HUES48 (cell line): ENCODE measurements around the gene TOPORS.
"Not testable (repeated sequence)": the region's sequence is repeated elsewhere in the genome, so short reads cannot be mapped to it uniquely, and the experiment has no call there.

ENCODE experiments used
- H3K27ac ChIP-seq: one replicate; pipeline ENCODE4 v1.7.0; 2013; ENCODE audit warnings: low read depth, low read length, inconsistent platforms
- H3K27me3 ChIP-seq: 2 replicates; pipeline ENCODE4 v1.6.1; 2013; ENCODE audit warnings: mild to moderate bottlenecking, low read length; ENCODE audit not compliant: control insufficient read depth, insufficient read depth
- H3K36me3 ChIP-seq: 2 replicates; pipeline ENCODE4 v1.6.1; 2013; ENCODE audit warnings: low read length; ENCODE audit not compliant: control insufficient read depth, insufficient read depth
- H3K4me1 ChIP-seq: 2 replicates; pipeline ENCODE4 v1.6.1; 2013; ENCODE audit warnings: mild to moderate bottlenecking, low read length; ENCODE audit not compliant: control insufficient read depth, insufficient read depth
- H3K4me3 ChIP-seq: 2 replicates; pipeline ENCODE4 v1.5.1; 2013; ENCODE audit warnings: mild to moderate bottlenecking, low read depth, low read length
- H3K9ac ChIP-seq: 2 replicates; pipeline ENCODE4 v1.6.1; 2013; ENCODE audit warnings: mild to moderate bottlenecking, low read depth, low read length, moderate library complexity
- H3K9me3 ChIP-seq: 2 replicates; pipeline ENCODE4 v1.6.1; 2013; ENCODE audit warnings: low read length; ENCODE audit not compliant: control insufficient read depth, insufficient read depth

The TOPORS gene

GRCh38 chr9:32552172-32552872, at the start of gene TOPORS, which contains the start of gene SMIM27:
Gene TOPORS, minus strand, starts transcription at chr9:32552586. Its CDS starts 150 bp downstream, at chr9:32552436.
Gene SMIM27, plus strand, starts transcription at chr9:32552327. Its CDS starts 108 bp downstream, at chr9:32552435.
- Histone ChIP-seq H3K9me3 (no peaks in the 10 kb centered on the region), H3K4me3 (peak within 1 kb of the TSS; percentile 98), H3K4me1 (peaks cover 5% of the 10 kb centered on the region; the same call in 1 of the 2 replicates), H3K27me3 (no peaks in the 10 kb centered on the region), H3K36me3 (peaks cover 16% of the 10 kb centered on the region), H3K9ac (peak within 1 kb of the TSS; percentile 98), H3K27ac (peak within 1 kb of the TSS; percentile 100)

GRCh38 chr9:32599021-32599420, 46.6 kb upstream of the TOPORS start:
- not testable (repeated sequence) for H3K9ac ChIP-seq, H3K36me3 ChIP-seq, H3K4me3 ChIP-seq, H3K4me1 ChIP-seq, H3K9me3 ChIP-seq, H3K27me3 ChIP-seq, H3K27ac ChIP-seq

- Histone ChIP-seq H3K36me3 (no peaks in the 10 kb centered on the region), H3K4me3 (no peak overlapping the region), H3K27ac (no peak overlapping the region), H3K27me3 (no peaks in the 10 kb centered on the region), H3K9me3 (no peaks in the 10 kb centered on the region), H3K9ac (no peak overlapping the region), H3K4me1 (no peaks in the 10 kb centered on the region)
Measured at GRCh38 chr9:32596936-32597335, 44.5 kb upstream of the TOPORS start.

GRCh38 chr9:32596096-32596865, 43.9 kb upstream of the TOPORS start:
- no peaks in the 10 kb centered on the region for H3K36me3 ChIP-seq
- no peak overlapping the region for H3K9ac ChIP-seq
- no peaks in the 10 kb centered on the region for H3K9me3 ChIP-seq
- no peak overlapping the region for H3K27ac ChIP-seq
- H3K27me3 ChIP-seq = no peaks in the 10 kb centered on the region
- H3K4me3 ChIP-seq = no peak overlapping the region
- H3K4me1 ChIP-seq = no peaks in the 10 kb centered on the region

GRCh38 chr9:32590898-32591297, 38.5 kb upstream of the TOPORS start:
- no peaks in the 10 kb centered on the region for H3K36me3 ChIP-seq
- H3K9me3 ChIP-seq = no peaks in the 10 kb centered on the region
- no peak overlapping the region for H3K9ac ChIP-seq
- no peaks in the 10 kb centered on the region for H3K27me3 ChIP-seq
- H3K27ac ChIP-seq = no peak overlapping the region
- H3K4me1 ChIP-seq = no peaks in the 10 kb centered on the region
- H3K4me3 ChIP-seq = no peak overlapping the region

- Histone ChIP-seq H3K4me3 (no peak overlapping the region), H3K27ac (no peak overlapping the region), H3K27me3 (no peaks in the 10 kb centered on the region), H3K36me3 (no peaks in the 10 kb centered on the region), H3K4me1 (no peaks in the 10 kb centered on the region), H3K9ac (no peak overlapping the region), H3K9me3 (no peaks in the 10 kb centered on the region)
Measured at GRCh38 chr9:32590476-32590875, 38.1 kb upstream of the TOPORS start.

GRCh38 chr9:32589083-32589723, 36.8 kb upstream of the TOPORS start:
- Histone ChIP-seq H3K27me3 (no peaks in the 10 kb centered on the region), H3K4me3 (no peak overlapping the region), H3K9me3 (no peaks in the 10 kb centered on the region), H3K27ac (no peak overlapping the region), H3K36me3 (no peaks in the 10 kb centered on the region), H3K9ac (no peak overlapping the region), H3K4me1 (no peaks in the 10 kb centered on the region)

- Histone ChIP-seq H3K9me3 (no peaks in the 10 kb centered on the region), H3K4me3 (no peak overlapping the region), H3K9ac (no peak overlapping the region), H3K4me1 (no peaks in the 10 kb centered on the region), H3K27ac (no peak overlapping the region), H3K36me3 (no peaks in the 10 kb centered on the region), H3K27me3 (no peaks in the 10 kb centered on the region)
Measured at GRCh38 chr9:32587901-32588300, 35.5 kb upstream of the TOPORS start.

GRCh38 chr9:32584784-32585183, 32.4 kb upstream of the TOPORS start:
- H3K27ac ChIP-seq = no peak overlapping the region
- no peak overlapping the region for H3K9ac ChIP-seq
- no peaks in the 10 kb centered on the region for H3K27me3 ChIP-seq
- no peaks in the 10 kb centered on the region for H3K9me3 ChIP-seq
- no peaks in the 10 kb centered on the region for H3K4me1 ChIP-seq
- no peaks in the 10 kb centered on the region for H3K36me3 ChIP-seq
- no peak overlapping the region for H3K4me3 ChIP-seq

GRCh38 chr9:32581512-32582143, 29.2 kb upstream of the TOPORS start:
- Histone ChIP-seq H3K4me3 (no peak overlapping the region), H3K36me3 (no peaks in the 10 kb centered on the region), H3K9ac (no peak overlapping the region), H3K9me3 (no peaks in the 10 kb centered on the region), H3K27me3 (no peaks in the 10 kb centered on the region), H3K4me1 (no peaks in the 10 kb centered on the region), H3K27ac (peak overlapping the region; percentile 37)
